SH-SY5Y (cell line): Measurements from ENCODE around the gene KLRF1.

Source experiments
- GATA2 ChIP-seq: IDR thresholded peaks from 2 replicates; pipeline ENCODE4 v1.6.1; 2011; ENCODE audit warnings: mild to moderate bottlenecking, low read depth, low read length
- GATA3 ChIP-seq: IDR thresholded peaks from 2 replicates; pipeline ENCODE4 v1.6.1; 2011; ENCODE audit warnings: low read depth, mild to moderate bottlenecking, low read length, moderate library complexity

- no peak for TF ChIP-seq GATA3
- TF ChIP-seq GATA2 = no peak
Observed at GRCh38 chr12:9793779-9794395, 33.4 kb upstream of the KLRF1 start.
